BE2C (cell line): Measurements from ENCODE around the gene DYRK1A.

ENCODE experiments used
- DNase-seq: peaks from one replicate; pipeline ENCODE4 v3.0.0-alpha.2; 2020
- H3K27me3 ChIP-seq: fragments of 250-450 bp; sonication (Bioruptor Pico); 2 replicates; pipeline ENCODE4 v1.5.1; 2020; ENCODE audit warnings: mild to moderate bottlenecking
- H3K36me3 ChIP-seq: fragments of 250-450 bp; sonication (Bioruptor Pico); 2 replicates; pipeline ENCODE4 v1.5.1; 2020; ENCODE audit warnings: mild to moderate bottlenecking
- H3K4me1 ChIP-seq: fragments of 250-450 bp; sonication (Bioruptor Pico); 2 replicates; pipeline ENCODE4 v1.5.1; 2020
- H3K4me3 ChIP-seq: 2 replicates; pipeline ENCODE4 v1.5.1; 2011; ENCODE audit warnings: low read depth, low read length
- H3K9me3 ChIP-seq: fragments of 250-450 bp; sonication (Bioruptor Pico); 2 replicates; pipeline ENCODE4 v1.5.1; 2020
- TF ChIP-seq, protein P1 (sequence below): IDR thresholded peaks from 2 replicates; pipeline ENCODE4 v1.5.1; 2012; ENCODE audit warnings: mild to moderate bottlenecking, low read depth, low read length

The DYRK1A gene

DNA sequence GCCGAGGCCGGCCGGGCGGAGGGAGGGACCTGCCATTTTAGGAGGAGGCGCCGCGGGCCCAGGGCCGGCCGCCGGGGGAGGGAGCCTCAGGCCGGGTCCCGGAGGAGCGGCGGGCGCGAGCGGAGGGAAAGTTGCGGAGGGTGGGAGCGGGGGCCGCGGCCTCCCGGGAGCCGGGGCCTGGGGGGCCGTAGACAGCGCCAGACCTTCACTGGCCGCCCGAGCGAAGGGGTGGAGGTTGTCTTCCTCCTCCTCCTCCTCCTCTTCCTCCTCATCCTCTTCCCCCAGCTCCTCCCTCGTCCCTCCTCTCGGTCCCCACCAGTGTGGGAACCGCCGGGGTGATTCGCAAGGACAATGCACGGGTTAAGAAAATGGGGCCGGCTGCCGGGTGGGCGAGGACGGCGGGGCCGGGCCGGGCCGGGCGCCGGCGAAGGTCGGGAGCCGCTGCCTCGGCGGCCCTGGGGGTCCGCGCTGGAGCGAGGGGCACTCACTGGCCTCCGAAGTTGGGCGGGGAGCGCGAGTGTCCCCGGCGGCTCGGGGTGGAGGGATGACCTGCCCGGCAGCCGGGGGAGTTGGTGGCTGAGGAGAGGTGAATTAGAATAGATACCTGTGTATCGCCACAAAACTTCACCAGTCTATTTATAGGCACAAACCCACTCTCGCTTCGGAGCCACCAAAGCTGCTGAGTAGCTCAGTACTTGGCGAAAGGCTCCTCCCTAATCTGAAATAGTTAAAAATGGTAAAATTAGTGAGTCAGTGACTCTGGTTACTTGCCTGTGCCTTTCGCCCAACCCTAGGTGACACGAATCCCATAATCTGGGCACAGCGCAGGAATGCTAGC, 1.3 kb downstream of the DYRK1A start:
- Histone ChIP-seq H3K4me3 (peak overlapping the region; percentile 85), H3K4me1 (no peaks in the 10 kb centered on the region), H3K36me3 (peaks cover 3% of the 10 kb centered on the region; the same call in 1 of the 2 replicates), H3K27me3 (no peaks in the 10 kb centered on the region), H3K9me3 (no peaks in the 10 kb centered on the region)
- TF ChIP-seq, protein P1, sequence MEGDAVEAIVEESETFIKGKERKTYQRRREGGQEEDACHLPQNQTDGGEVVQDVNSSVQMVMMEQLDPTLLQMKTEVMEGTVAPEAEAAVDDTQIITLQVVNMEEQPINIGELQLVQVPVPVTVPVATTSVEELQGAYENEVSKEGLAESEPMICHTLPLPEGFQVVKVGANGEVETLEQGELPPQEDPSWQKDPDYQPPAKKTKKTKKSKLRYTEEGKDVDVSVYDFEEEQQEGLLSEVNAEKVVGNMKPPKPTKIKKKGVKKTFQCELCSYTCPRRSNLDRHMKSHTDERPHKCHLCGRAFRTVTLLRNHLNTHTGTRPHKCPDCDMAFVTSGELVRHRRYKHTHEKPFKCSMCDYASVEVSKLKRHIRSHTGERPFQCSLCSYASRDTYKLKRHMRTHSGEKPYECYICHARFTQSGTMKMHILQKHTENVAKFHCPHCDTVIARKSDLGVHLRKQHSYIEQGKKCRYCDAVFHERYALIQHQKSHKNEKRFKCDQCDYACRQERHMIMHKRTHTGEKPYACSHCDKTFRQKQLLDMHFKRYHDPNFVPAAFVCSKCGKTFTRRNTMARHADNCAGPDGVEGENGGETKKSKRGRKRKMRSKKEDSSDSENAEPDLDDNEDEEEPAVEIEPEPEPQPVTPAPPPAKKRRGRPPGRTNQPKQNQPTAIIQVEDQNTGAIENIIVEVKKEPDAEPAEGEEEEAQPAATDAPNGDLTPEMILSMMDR: no peak
- peak; percentile 26 for DNase-seq

DNA sequence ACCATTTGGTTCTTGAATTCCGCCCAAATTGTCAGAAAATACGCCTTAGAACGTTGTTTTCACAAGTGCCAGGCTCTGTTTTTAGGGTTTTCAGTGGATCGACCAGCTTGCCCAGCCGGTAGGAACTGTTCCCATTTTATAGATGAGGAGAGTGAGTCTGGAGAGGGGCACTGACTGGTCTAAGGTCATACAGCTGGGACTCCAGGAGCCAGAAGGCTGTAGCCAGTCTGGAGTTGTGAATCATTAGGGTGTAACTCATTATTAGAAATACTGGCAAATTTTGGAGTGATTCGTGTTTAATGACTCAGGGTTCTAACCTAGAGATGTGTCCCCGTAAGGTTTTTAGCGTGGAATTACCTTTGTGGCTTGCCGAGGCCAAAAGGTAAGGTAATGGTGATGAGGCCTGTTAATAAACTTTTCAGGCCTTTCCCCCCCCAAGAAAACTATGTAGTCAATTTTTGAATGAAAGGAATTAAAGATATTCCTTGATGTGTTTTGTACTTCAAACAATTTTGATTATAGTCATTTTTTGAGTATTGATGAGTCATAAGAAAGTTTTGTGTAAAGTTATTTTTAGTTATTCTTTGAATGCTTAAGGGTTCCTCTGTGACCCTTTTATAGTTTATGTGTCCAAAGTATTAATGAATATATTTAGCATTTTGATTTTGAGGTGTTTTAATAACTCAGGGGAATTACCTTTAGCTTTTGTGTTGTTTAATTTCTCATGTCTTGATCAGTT, 2.1 kb downstream of the DYRK1A start:
- DNase-seq: no peak

DNA sequence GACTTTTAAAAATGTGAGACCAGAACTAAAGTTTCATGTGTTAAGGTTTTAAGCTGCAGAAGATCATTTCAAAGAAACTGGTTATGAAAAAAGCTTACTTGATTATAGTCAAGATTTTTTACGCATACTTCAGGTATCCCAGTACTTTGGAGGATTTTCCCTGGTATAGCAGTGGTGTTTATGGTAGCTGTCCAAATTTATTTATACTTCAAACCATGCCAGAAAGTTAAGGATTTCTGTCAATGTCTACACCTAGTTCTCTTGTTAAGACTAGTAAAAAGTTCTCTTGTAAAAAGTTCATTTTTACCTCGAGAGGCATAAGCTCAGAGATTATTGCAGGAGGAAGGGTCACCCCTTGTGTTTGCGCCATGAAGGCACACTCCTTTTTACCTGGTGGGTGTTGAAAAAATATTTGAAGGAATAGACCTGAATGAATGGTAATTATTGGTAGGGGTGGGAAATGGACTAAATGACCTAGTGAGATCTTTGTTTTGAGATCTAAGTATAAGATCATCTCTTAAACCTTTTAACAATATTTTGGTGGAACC, 2.8 kb downstream of the DYRK1A start:
- DNase-seq: no peak
- H3K4me1 ChIP-seq: no peaks in the 10 kb centered on the region

More for the DNA sequence above, 2.1 kb downstream of the DYRK1A start:
- Histone ChIP-seq H3K4me1 (no peaks in the 10 kb centered on the region), H3K9me3 (no peaks in the 10 kb centered on the region), H3K4me3 (peak overlapping the region; percentile 85), H3K36me3 (peaks cover 3% of the 10 kb centered on the region; the same call in 1 of the 2 replicates), H3K27me3 (no peaks in the 10 kb centered on the region)
- TF ChIP-seq, protein P1: no peak

DNA sequence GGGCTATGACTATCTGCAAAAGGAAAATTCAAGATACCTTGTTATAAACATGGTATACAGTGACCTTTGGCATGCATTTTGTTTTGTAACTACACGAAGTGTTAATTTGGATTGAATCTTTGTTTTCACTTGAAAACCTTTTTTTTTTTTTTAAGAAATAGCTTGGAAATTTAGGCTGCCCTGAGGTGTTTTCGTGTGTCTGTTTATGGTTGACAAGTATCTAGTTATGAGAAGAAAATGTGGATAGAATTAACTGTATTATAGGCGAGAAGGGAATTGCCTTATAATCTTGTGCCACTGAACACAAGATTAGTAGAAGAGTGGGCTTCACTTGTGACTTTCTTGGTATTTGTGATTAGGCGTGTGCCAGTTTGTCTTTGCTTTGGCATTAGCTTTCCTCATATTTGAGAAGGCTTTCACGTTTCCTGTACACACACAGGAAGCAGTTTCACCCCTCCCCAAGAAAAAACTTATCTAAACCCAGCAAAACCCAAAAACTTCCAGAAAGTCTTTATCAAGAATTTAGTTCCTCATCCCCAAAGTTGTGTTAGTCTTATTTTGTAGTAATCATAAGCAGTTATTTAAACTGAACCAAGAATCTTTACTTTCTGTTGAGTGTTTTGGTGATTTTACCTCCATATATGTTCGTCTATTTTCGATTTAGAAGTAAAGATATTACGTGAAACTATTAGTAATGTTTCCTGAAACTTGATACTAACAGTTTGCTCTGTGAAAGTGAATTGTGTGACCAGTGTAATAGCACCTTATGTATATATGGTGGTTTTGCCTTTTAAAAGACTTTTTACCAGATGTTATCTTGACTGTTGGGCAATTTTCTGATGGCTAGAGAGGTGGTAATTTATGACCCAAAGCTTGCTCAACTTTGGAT, 3.8 kb downstream of the DYRK1A start:
- Histone ChIP-seq H3K36me3 (peaks cover 3% of the 10 kb centered on the region; the same call in 1 of the 2 replicates), H3K4me1 (no peaks in the 10 kb centered on the region; the same call in 1 of the 2 replicates), H3K4me3 (no peak overlapping the region), H3K27me3 (no peaks in the 10 kb centered on the region), H3K9me3 (no peaks in the 10 kb centered on the region)
- DNase-seq: no peak
- TF ChIP-seq, protein P1: no peak

More for the DNA sequence above, 2.8 kb downstream of the DYRK1A start:
- Histone ChIP-seq H3K36me3 (peaks cover 3% of the 10 kb centered on the region; the same call in 1 of the 2 replicates), H3K4me3 (peak overlapping the region; percentile 85), H3K9me3 (no peaks in the 10 kb centered on the region), H3K27me3 (no peaks in the 10 kb centered on the region)
- TF ChIP-seq, protein P1: no peak

DNA sequence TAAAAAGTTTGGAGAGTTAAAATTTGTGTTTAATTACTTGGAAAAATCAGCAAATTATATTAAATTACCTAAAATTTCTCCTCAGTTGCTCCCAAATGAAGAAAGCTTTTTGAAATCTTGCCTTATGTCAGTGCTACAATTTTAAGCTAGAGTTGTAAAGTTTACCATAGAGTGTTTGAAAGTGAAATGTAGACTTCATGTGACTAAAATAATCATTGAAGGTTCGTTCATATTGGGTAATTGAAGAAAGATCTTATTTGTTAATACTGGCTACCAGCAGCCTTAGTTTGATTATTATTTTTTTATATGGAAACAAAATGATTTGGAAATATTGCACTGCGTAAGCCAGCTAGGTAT, 4.4 kb downstream of the DYRK1A start:
- TF ChIP-seq, protein P1: no peak

More for the DNA sequence above, 4.4 kb downstream of the DYRK1A start:
- DNase-seq: no peak
- Histone ChIP-seq H3K4me1 (no peaks in the 10 kb centered on the region; the same call in 1 of the 2 replicates), H3K36me3 (peaks cover 3% of the 10 kb centered on the region; the same call in 1 of the 2 replicates), H3K9me3 (no peaks in the 10 kb centered on the region), H3K4me3 (no peak overlapping the region), H3K27me3 (no peaks in the 10 kb centered on the region)
